ENCODE measurements around the gene MCM9. TPM values are rescaled to one million over a fixed set of nuclear protein-coding genes. Genes with fewer than 3 reads are reported as not detected.
"Not testable (repeated sequence)": the region's sequence is repeated elsewhere in the genome, so short reads cannot be mapped to it uniquely, and the experiment has no call there.

Gene MCM9
- total and polyA plus RNA-seq, 12 donors: 1.5 to 7.8 (median 5.2) TPM

DNA sequence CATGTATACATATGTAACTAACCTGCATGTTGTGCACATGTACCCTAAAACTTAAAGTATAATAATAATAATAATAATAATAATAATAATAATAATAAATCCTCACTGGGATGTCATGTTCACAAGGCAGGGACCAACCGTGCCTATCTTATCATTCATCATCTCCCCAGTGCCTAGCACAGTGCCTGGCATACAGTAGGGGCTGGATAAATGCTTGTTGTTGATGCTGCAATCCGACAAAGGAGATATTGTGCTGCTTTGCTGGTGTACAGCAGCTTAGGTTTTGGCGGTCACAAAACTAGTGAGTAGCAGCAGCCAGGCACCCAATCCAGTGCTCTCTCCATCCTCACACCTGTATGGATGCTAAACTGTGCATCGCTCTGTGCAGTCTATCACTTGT lies 135.1 kb downstream of the MCM9 start:
- H3K9me3 ChIP-seq: peaks cover 0 to 2% (median 0%) of the 10 kb centered on the region in 11 donors
- peak in 1 of 8 donors; percentile 22 for ATAC-seq
- TF ChIP-seq, protein P1, sequence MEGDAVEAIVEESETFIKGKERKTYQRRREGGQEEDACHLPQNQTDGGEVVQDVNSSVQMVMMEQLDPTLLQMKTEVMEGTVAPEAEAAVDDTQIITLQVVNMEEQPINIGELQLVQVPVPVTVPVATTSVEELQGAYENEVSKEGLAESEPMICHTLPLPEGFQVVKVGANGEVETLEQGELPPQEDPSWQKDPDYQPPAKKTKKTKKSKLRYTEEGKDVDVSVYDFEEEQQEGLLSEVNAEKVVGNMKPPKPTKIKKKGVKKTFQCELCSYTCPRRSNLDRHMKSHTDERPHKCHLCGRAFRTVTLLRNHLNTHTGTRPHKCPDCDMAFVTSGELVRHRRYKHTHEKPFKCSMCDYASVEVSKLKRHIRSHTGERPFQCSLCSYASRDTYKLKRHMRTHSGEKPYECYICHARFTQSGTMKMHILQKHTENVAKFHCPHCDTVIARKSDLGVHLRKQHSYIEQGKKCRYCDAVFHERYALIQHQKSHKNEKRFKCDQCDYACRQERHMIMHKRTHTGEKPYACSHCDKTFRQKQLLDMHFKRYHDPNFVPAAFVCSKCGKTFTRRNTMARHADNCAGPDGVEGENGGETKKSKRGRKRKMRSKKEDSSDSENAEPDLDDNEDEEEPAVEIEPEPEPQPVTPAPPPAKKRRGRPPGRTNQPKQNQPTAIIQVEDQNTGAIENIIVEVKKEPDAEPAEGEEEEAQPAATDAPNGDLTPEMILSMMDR (IDR thresholded peaks at IDR 0.05): no peak
- no peak for DNase-seq
- H3K27ac ChIP-seq: no peak overlapping the region
- H3K4me3 ChIP-seq: no peak overlapping the region
- H3K4me1 ChIP-seq: peaks cover 3 to 11% (median 9%) of the 10 kb centered on the region in 9 donors
- intact Hi-C loops (cut with DNase I): loop anchor here in 5 of 10 donors (5.0 to 10.0 kb wide), 3 partner anchors 515 to 778 kb away; no protein-coding TSS in a partner anchor
- 93 to 95% methylated on average over 4 of the region's 4 CpGs for WGBS, 2 donors
- no peaks in the 10 kb centered on the region for H3K27me3 ChIP-seq
- H3K36me3 ChIP-seq: no peaks in the 10 kb centered on the region

DNA sequence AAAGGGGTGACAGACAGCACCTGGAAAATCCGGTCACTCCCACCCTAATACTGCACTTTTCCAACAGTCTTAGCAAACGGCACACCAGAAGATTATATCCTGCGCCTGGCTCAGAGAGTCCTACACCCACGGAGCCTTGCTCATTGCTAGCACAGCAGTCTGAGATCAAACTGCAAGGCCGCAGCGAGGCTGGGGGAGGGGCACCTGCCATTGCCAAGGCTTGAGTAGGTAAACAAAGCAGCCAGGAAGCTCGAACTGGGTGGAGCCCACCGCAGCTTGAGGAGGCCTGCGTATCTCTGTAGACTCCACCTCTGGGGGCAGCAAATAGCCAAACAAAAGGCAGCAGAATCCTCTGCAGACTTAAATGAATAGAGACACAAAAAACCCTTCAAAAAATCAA lies 138.4 kb downstream of the MCM9 start:
- 69 to 77% methylated on average over 9 of the region's 9 CpGs for WGBS, 2 donors
- not testable (repeated sequence) for H3K9me3 ChIP-seq, ATAC-seq, H3K4me3 ChIP-seq, H3K36me3 ChIP-seq, H3K27me3 ChIP-seq
- TF ChIP-seq, protein P1 (IDR thresholded peaks at IDR 0.05): peak in 1 of 9 donors; percentile 15
- intact Hi-C loops (cut with DNase I): loop anchor here in 1 of 10 donors (5.0 kb wide), 1 partner anchor 774 kb away; no protein-coding TSS in a partner anchor
- H3K4me1 ChIP-seq: peaks cover 3 to 11% (median 9%) of the 10 kb centered on the region in 9 donors
- DNase-seq: peak in 1 of 2 donors; percentile 51
- H3K27ac ChIP-seq: peak overlapping the region in 1 of 10 donors; percentile 66

DNA sequence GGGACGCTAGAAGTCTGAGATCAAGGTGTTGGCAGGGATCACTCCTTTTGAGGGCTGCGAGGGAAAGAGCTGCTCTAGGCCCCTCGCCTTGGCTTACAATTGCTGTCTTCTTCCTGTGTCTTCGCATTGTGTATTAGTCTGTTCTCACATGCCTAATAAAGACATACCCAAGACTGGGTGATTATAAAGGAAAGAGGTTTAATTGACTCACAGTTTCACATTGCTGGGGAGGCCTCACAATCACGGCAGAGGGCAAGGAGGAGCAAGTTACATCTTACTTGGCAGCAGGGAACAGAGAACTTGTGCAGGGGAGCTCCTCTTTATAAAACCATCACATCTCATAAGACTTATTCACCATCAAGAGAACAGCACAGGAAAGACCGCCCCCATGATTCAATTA lies 143.5 kb downstream of the MCM9 start:
- Histone ChIP-seq H3K36me3 (no peaks in the 10 kb centered on the region), H3K27ac (no peak overlapping the region), H3K9me3 (no peaks in the 10 kb centered on the region), H3K4me1 (peaks cover 0 to 15% (median 6%) of the 10 kb centered on the region in 9 donors), H3K27me3 (no peaks in the 10 kb centered on the region), H3K4me3 (no peak overlapping the region)
- DNase-seq: no peak
- TF ChIP-seq, protein P1 (IDR thresholded peaks at IDR 0.05): no peak
- ATAC-seq: no peak
- intact Hi-C loops (cut with DNase I): no loop called here
- WGBS, 2 donors: 93 to 95% methylated on average over 6 of the region's 6 CpGs

DNA sequence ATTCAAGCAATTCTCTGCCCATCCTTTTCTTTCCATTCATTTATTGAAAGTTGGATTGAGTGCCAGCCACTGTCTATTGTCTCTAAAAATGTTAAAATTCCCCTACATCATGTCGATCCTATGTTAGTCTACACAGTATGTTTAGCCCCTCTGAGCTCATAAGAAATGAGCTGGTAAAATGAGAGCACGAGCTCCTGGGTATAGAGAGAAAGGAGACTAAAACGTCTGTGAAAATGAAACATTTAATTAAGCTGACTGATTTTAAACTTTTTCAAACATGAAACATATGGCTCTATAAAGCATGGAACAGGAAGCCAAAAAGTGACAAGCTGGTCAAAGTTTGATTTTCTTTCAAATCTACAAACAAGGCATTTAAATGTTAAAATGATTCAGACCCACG lies 145.0 kb downstream of the MCM9 start:
- H3K36me3 ChIP-seq: no peaks in the 10 kb centered on the region
- TF ChIP-seq, protein P1 (IDR thresholded peaks at IDR 0.05): no peak
- peaks cover 0 to 16% (median 7%) of the 10 kb centered on the region in 9 donors for H3K4me1 ChIP-seq
- 77% methylated on average over 4 of the region's 4 CpGs for WGBS, 2 donors
- intact Hi-C loops (cut with DNase I): loop anchor here in 1 of 10 donors (10.0 kb wide), 1 partner anchor 215 kb away; no protein-coding TSS in a partner anchor
- DNase-seq (no peak), ATAC-seq (no peak)
- no peak overlapping the region for H3K27ac ChIP-seq
- H3K27me3 ChIP-seq: no peaks in the 10 kb centered on the region
- H3K4me3 ChIP-seq: no peak overlapping the region
- no peaks in the 10 kb centered on the region for H3K9me3 ChIP-seq

All from heart right ventricle (tissue), 16 donors.